Germinal center (tissue), 1 donor: ENCODE data around the gene KY.

ENCODE experiments used
- DNase-seq: peaks from one replicate; pipeline ENCODE4 v3.0.0; 2012; ENCODE audit warnings: mixed read lengths, low spot score

Gene KY

GRCh38 chr3:134672571-134672970 is 21.7 kb upstream of the KY start:
- DNase-seq = no peak

GRCh38 chr3:134667956-134668355 is 17.1 kb upstream of the KY start:
- no peak for DNase-seq

- DNase-seq = no peak
Measured at GRCh38 chr3:134667406-134667805, 16.6 kb upstream of the KY start.

- DNase-seq = no peak
Measured at GRCh38 chr3:134666885-134667284, 16.1 kb upstream of the KY start.

- DNase-seq = no peak
Measured at GRCh38 chr3:134666466-134666865, 15.6 kb upstream of the KY start.

- DNase-seq = no peak
Measured at GRCh38 chr3:134666052-134666451, 15.2 kb upstream of the KY start.

- DNase-seq = no peak
Measured at GRCh38 chr3:134665243-134665642, 14.4 kb upstream of the KY start.

- DNase-seq = no peak
Measured at GRCh38 chr3:134663721-134664456, 13.1 kb upstream of the KY start.

- DNase-seq = no peak
Measured at GRCh38 chr3:134660046-134660441, 9.2 kb upstream of the KY start.

- DNase-seq = no peak
Measured at GRCh38 chr3:134659391-134660045, 8.7 kb upstream of the KY start.

GRCh38 chr3:134658555-134658954 is 7.7 kb upstream of the KY start:
- no peak for DNase-seq

GRCh38 chr3:134656211-134656800 is 5.5 kb upstream of the KY start:
- DNase-seq = no peak

- no peak for DNase-seq
Measured at GRCh38 chr3:134655706-134656105, 4.9 kb upstream of the KY start.

- no peak for DNase-seq
Measured at GRCh38 chr3:134654031-134654430, 3.2 kb upstream of the KY start.

GRCh38 chr3:134652886-134653630 is 2.2 kb upstream of the KY start:
- no peak for DNase-seq

GRCh38 chr3:134652409-134652831 is 1.6 kb upstream of the KY start:
- DNase-seq = no peak

GRCh38 chr3:134651347-134652041 is 672 bp upstream of the KY start:
- no peak for DNase-seq

GRCh38 chr3:134649106-134649705 is 1.6 kb downstream of the KY start:
- DNase-seq = no peak

- no peak for DNase-seq
Measured at GRCh38 chr3:134647902-134648760, 2.7 kb downstream of the KY start.

- no peak for DNase-seq
Measured at GRCh38 chr3:134646086-134646485, 4.7 kb downstream of the KY start.

- DNase-seq = no peak
Measured at GRCh38 chr3:134645515-134645914, 5.3 kb downstream of the KY start.
